Caco-2 (cell line): Measurements from ENCODE around the gene DMXL2. TPM values are rescaled to one million over a fixed set of nuclear protein-coding genes. Genes with fewer than 3 reads are reported as not detected.

Experiments used
- BruUV-seq: library from RNA; stranded (reverse); fragments of 400-500 nt; replicated peaks from 2 replicates; lab custom pipeline; 2021; lab: Mats Ljungman, UMichigan
- CTCF ChIA-PET: fragments of 300-600 bp; sonication (Branson Sonifier 250); formaldehyde crosslinking; loops from one replicate; lab custom pipeline; 2022; ENCODE audit warnings: antibody characterized with exemption; lab: Charles Lee
- POLR2A ChIA-PET: fragments of 300-600 bp; sonication (Branson Sonifier 250); formaldehyde crosslinking; loops from one replicate; lab custom pipeline; 2022; ENCODE audit warnings: antibody characterized with exemption; lab: Charles Lee
- DNase-seq, 2 experiments: peaks; one replicate each; pipeline versions ENCODE4 v3.0.0 to v3.0.0-alpha.2; 2020 to 2022
- H3K27me3 ChIP-seq: replicated peaks from 2 replicates; pipeline ENCODE4 v1.6.0; 2011; ENCODE audit warnings: low read length; ENCODE audit not compliant: control insufficient read depth, insufficient read depth
- H3K36me3 ChIP-seq: 2 replicates; pipeline ENCODE4 v1.5.1; 2011; ENCODE audit warnings: low read length; ENCODE audit not compliant: control insufficient read depth, insufficient read depth
- H3K4me1 ChIP-seq: fragments of 250-450 bp; sonication (Bioruptor Pico); 2 replicates; pipeline ENCODE4 v1.5.1; 2020; ENCODE audit warnings: mild to moderate bottlenecking
- H3K4me3 ChIP-seq: 2 replicates; pipeline ENCODE4 v1.5.1; 2011; ENCODE audit warnings: low read depth, mild to moderate bottlenecking, control low read depth, low read length
- H3K9me3 ChIP-seq: fragments of 250-450 bp; sonication (Bioruptor Pico); 2 replicates; pipeline ENCODE4 v1.5.1; 2020; ENCODE audit warnings: mild to moderate bottlenecking, moderate library complexity
- H3K27ac Mint-ChIP-seq: one replicate; pipeline ENCODE4 v1.8.0; 2022; ENCODE audit warnings: mixed read lengths; ENCODE audit not compliant: unreplicated experiment
- H3K27me3 Mint-ChIP-seq: one replicate; pipeline ENCODE4 v1.8.0; 2022; ENCODE audit warnings: mixed read lengths; ENCODE audit not compliant: insufficient read depth, unreplicated experiment
- H3K36me3 Mint-ChIP-seq: one replicate; pipeline ENCODE4 v1.8.0; 2022; ENCODE audit warnings: mild to moderate bottlenecking, mixed read lengths; ENCODE audit not compliant: insufficient read depth, unreplicated experiment
- H3K4me1 Mint-ChIP-seq: one replicate; pipeline ENCODE4 v1.8.0; 2022; ENCODE audit warnings: low read depth, mixed read lengths; ENCODE audit not compliant: unreplicated experiment
- H3K4me3 Mint-ChIP-seq: one replicate; pipeline ENCODE4 v1.8.0; 2022; ENCODE audit warnings: mild to moderate bottlenecking, moderate library complexity, mixed read lengths; ENCODE audit not compliant: unreplicated experiment
- H3K9me3 Mint-ChIP-seq: one replicate; pipeline ENCODE4 v1.8.0; 2022; ENCODE audit warnings: mixed read lengths; ENCODE audit not compliant: unreplicated experiment
- intact Hi-C: fragments of 100-400 bp; cut with micrococcal nuclease; formaldehyde crosslinking; loops from one replicate; pipeline ENCODE4 v1.10.0; 2022; ENCODE audit not compliant: unreplicated experiment
- total RNA-seq: library from RNA; stranded (reverse); gene quantifications from 2 replicates; pipeline ENCODE4 v1.2.3, GENCODE V29; 2022
- TF ChIP-seq, protein P1 (sequence below), 2 experiments: fragments of 200-600 bp in 1 of 2; IDR thresholded peaks; 1 replicate in 1 of 2; 2 replicates in 1 of 2; pipeline versions ENCODE4 v1.5.1 to v1.8.0; 2011 to 2022; ENCODE audit warnings: antibody characterized with exemption in 1 of 2, control low read depth in 1 of 2, inconsistent platforms in 1 of 2, low read depth in 1 of 2, low read length in 1 of 2, mild to moderate bottlenecking in 1 of 2, moderate library complexity in 1 of 2; ENCODE audit not compliant: insufficient read depth in 1 of 2, severe bottlenecking in 1 of 2, unreplicated experiment in 1 of 2

The DMXL2 gene
- total RNA-seq, 1 experiment from 2014 or later: 7.5 TPM

- no peaks in the 10 kb centered on the region for H3K9me3 ChIP-seq
- H3K4me3 Mint-ChIP-seq: no peak overlapping the region
- no peaks in the 10 kb centered on the region for H3K4me1 Mint-ChIP-seq
- no TSS peak for BruUV-seq
- DNase-seq: no peak
- H3K4me1 ChIP-seq: 0 out of 2 replicates have a peak, but pooled peaks cover 2% of the 10 kb centered on the region
- H3K4me3 ChIP-seq: no peak overlapping the region
- no peaks in the 10 kb centered on the region for H3K27me3 Mint-ChIP-seq
- H3K9me3 Mint-ChIP-seq: no peaks in the 10 kb centered on the region
- no peaks in the 10 kb centered on the region for H3K27me3 ChIP-seq
- H3K27ac Mint-ChIP-seq: no peak overlapping the region
- CTCF ChIA-PET: no interaction called here
- no peaks in the 10 kb centered on the region for H3K36me3 Mint-ChIP-seq
- TF ChIP-seq, protein P1, sequence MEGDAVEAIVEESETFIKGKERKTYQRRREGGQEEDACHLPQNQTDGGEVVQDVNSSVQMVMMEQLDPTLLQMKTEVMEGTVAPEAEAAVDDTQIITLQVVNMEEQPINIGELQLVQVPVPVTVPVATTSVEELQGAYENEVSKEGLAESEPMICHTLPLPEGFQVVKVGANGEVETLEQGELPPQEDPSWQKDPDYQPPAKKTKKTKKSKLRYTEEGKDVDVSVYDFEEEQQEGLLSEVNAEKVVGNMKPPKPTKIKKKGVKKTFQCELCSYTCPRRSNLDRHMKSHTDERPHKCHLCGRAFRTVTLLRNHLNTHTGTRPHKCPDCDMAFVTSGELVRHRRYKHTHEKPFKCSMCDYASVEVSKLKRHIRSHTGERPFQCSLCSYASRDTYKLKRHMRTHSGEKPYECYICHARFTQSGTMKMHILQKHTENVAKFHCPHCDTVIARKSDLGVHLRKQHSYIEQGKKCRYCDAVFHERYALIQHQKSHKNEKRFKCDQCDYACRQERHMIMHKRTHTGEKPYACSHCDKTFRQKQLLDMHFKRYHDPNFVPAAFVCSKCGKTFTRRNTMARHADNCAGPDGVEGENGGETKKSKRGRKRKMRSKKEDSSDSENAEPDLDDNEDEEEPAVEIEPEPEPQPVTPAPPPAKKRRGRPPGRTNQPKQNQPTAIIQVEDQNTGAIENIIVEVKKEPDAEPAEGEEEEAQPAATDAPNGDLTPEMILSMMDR (IDR thresholded peaks at IDR 0.05; ENCODE audit: insufficient read depth in 1 of 2, low read depth in 1 of 2, low read length in 1 of 2, severe bottlenecking in 1 of 2, unreplicated experiment in 1 of 2): no peak
- no peaks in the 10 kb centered on the region for H3K36me3 ChIP-seq
- POLR2A ChIA-PET: no interaction called here
- intact Hi-C loops: loop anchor here (10.0 kb wide), 1 partner anchor 330 kb away; no protein-coding TSS in a partner anchor
Measured at GRCh38 chr15:51494411-51495314, 127.9 kb downstream of the DMXL2 start.

DNA sequence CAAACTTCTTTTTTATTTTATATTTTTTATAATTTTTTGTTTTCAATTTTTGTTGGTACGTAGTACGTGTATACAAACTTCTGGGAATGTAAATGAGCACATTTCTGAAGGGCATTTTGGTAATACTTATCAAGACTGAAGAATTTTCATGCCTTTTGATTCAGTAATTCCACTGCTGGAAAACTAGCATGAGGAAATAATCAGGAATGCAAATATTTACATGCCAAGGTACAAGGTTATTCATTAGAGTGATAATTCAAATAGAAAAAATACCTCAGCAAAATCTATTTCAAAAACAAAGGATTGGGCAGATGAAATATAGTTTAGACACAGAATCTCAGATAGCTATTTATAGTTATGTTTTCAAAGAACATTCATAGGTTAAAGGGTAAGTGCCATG, 128.7 kb downstream of the DMXL2 start:
- TF ChIP-seq, protein P1 (IDR thresholded peaks at IDR 0.05; ENCODE audit: insufficient read depth in 1 of 2, low read depth in 1 of 2, low read length in 1 of 2, severe bottlenecking in 1 of 2, unreplicated experiment in 1 of 2): no peak
- H3K27ac Mint-ChIP-seq: no peak overlapping the region
- H3K27me3 Mint-ChIP-seq: no peaks in the 10 kb centered on the region
- no peaks in the 10 kb centered on the region for H3K36me3 Mint-ChIP-seq
- H3K9me3 Mint-ChIP-seq: no peaks in the 10 kb centered on the region
- intact Hi-C loops: loop anchor here (10.0 kb wide), 1 partner anchor 329 kb away; no protein-coding TSS in a partner anchor
- Histone ChIP-seq H3K4me1 (0 out of 2 replicates have a peak, but pooled peaks cover 2% of the 10 kb centered on the region), H3K36me3 (no peaks in the 10 kb centered on the region), H3K4me3 (no peak overlapping the region), H3K9me3 (no peaks in the 10 kb centered on the region), H3K27me3 (no peaks in the 10 kb centered on the region)
- ChIA-PET POLR2A (no interaction called here), CTCF (no interaction called here)
- H3K4me3 Mint-ChIP-seq: no peak overlapping the region
- BruUV-seq: no TSS peak
- no peaks in the 10 kb centered on the region for H3K4me1 Mint-ChIP-seq
- DNase-seq: no peak

GRCh38 chr15:51492528-51492927, 130.0 kb downstream of the DMXL2 start:
- H3K4me1 Mint-ChIP-seq: no peaks in the 10 kb centered on the region
- no peaks in the 10 kb centered on the region for H3K9me3 Mint-ChIP-seq
- H3K27me3 Mint-ChIP-seq: no peaks in the 10 kb centered on the region
- POLR2A ChIA-PET: no interaction called here
- intact Hi-C loops: loop anchor here (10.0 kb wide), 1 partner anchor 328 kb away; no protein-coding TSS in a partner anchor
- Histone ChIP-seq H3K36me3 (no peaks in the 10 kb centered on the region), H3K27me3 (no peaks in the 10 kb centered on the region), H3K9me3 (no peaks in the 10 kb centered on the region), H3K4me3 (no peak overlapping the region), H3K4me1 (0 out of 2 replicates have a peak, but pooled peaks cover 2% of the 10 kb centered on the region)
- DNase-seq: no peak
- no TSS peak for BruUV-seq
- H3K4me3 Mint-ChIP-seq: no peak overlapping the region
- TF ChIP-seq, protein P1 (IDR thresholded peaks at IDR 0.05; ENCODE audit: insufficient read depth in 1 of 2, low read depth in 1 of 2, low read length in 1 of 2, severe bottlenecking in 1 of 2, unreplicated experiment in 1 of 2): no peak
- CTCF ChIA-PET: no interaction called here
- no peak overlapping the region for H3K27ac Mint-ChIP-seq
- no peaks in the 10 kb centered on the region for H3K36me3 Mint-ChIP-seq
